Activated T-cell treated with anti-CD3 and anti-CD28 coated beads for 24 hours (primary cell): ENCODE data around the gene BICRA.
"Not testable (repeated sequence)": the region's sequence is repeated elsewhere in the genome, so short reads cannot be mapped to it uniquely, and the experiment has no call there.

Source experiments
- DNase-seq: peaks from one replicate; pipeline ENCODE4 v3.0.0-alpha.2; 2020; ENCODE audit warnings: low read depth

BICRA gene

DNA sequence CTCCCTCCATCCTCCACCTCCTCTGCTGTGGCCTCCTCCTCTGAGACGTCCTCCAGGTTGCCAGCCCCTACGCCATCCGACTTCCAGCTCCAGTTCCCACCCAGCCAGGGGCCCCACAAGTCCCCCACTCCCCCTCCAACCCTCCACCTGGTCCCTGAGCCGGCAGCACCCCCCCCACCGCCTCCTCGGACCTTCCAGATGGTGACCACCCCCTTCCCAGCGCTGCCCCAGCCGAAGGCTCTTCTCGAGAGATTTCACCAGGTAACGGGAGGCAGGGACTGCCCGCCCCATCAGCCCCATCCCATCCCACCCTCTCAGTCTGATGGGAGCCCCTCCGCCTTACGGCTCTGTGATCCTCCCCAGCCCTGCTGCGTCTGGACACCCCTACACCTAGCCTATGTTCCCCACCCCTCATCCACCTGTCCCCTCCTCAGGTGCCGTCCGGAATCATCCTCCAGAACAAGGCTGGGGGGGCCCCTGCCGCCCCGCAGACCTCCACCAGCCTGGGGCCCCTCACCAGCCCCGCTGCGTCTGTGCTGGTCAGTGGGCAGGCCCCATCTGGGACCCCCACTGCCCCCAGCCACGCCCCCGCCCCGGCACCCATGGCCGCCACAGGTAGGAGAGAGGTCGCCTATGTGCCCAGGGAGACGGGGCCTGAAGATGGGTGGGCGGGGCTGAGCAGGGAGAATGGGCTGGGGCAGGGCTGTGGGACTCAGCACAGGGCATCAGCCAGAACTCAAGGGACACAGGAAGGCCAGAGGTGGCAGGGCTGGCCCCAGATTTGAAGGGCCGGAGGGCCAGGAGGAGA is 85.7 kb downstream of the BICRA start:
- DNase-seq: no peak

DNA sequence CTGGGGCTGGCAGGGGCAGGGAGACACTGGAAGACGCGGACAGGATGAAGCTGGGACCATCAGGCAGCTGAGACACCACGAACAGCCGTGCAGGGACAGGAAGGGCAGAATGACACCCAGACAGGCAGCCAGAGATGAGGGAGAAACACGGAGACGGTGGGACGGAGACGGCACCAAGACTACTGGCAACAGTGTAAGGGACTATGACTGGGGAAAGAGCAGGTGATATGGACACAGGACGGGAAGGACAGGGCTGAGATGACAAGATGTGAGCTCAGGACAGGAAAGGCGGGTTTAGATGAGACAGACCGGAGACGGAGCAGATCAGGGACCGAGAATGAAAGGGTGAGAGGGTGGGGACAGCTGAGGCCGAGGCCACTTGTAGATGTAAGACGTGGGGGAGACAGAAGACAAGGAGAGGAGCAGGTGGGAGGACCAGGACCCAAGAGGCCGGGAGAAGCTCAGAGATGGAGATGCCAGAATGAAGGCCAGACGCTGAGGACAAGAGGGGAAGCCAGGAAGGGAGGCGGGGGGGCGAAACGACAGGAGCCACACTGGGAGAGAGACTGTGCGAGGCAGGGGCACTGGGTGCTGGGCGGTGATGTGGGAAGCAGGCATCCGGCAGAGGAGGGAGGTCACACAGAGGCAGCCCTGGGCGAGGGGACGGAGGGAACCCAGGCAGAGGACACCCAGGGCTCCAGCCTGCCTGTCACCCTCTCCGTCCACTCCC is 86.8 kb downstream of the BICRA start:
- DNase-seq: no peak

DNA sequence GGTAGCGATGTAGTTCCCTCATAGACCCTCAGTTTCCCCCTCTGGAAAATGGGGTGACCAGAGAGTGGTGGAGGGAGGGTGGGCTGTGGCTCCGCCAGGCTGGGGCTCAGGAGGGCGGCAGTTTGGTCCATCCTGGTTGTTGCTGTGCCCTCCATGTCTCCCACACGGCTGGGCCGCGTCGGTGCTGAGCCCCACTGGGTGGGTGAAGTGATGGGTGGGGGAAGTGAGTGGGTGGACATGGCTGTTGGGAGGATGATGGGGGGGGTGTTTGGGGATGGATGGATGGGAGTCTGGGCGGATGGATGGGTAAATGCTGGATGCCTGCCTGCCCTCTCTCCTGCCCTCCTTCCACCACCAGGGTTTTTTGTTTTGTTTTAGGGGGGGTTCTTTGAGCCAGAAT is 87.7 kb downstream of the BICRA start:
- no peak for DNase-seq

GRCh38 chr19:47697863-47698609 is 89.1 kb downstream of the BICRA start:
- peak; percentile 24 for DNase-seq

- DNase-seq: no peak
These were observed 89.9 kb downstream of the BICRA start for GRCh38 chr19:47698631-47699359.

GRCh38 chr19:47699360-47699917 is 90.5 kb downstream of the BICRA start:
- peak; percentile 29 for DNase-seq

DNA sequence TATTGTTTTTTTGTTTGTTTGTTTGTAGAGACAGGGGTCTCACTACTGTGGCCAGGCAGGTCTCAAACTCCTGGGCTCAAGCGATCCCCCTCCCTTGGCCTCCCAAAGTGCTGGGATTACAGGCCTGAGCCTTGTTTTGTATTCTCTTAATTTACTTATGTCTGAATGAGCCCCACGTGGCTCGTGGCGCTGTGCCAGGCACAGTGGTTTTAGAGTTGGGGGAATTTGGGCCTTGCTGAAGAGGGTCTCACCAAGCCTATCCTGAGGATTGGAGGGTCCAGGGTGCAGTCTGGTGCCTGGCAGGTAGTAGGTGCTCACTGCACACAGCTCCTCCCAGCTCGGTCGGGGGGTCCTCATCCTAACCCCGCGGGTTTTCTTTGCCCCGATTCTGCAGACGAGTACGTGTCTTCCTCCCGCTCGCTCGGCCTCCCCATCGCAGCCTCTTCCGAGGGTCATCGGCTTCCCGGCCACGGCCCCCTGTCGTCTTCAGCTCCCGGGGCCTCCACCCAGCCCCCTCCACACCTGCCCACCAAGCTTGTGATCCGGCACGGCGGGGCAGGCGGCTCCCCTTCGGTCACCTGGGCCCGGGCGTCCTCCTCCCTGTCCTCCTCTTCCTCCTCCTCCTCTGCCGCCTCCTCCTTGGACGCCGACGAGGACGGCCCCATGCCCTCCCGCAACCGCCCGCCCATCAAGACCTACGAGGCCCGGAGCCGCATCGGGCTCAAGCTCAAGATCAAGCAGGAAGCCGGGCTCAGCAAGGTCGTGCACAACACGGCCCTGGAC is 92.2 kb downstream of the BICRA start:
- DNase-seq: no peak

DNA sequence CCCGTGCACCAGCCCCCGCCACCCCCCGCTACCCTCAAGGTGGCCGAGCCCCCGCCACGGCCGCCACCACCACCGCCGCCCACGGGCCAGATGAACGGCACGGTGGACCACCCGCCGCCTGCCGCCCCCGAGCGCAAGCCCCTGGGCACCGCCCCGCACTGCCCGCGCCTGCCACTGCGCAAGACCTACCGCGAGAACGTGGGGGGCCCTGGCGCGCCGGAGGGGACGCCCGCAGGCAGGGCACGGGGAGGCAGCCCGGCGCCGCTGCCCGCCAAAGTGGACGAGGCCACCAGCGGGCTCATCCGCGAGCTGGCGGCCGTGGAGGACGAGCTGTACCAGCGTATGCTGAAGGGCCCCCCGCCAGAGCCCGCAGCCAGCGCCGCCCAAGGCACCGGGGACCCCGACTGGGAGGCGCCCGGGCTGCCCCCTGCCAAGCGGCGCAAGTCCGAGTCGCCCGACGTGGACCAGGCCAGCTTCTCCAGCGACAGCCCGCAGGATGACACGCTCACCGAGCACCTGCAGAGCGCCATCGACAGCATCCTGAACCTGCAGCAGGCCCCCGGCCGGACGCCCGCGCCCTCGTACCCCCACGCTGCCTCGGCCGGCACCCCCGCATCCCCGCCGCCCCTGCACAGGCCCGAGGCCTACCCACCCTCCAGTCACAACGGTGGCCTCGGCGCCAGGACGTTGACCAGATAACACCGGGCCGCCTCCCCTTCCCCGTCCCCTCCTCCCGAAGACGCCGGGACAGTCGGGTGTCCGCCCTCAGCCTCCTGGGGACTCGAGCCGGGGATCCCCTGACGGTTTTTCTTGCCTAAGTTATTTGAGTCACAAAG is 93.0 kb downstream of the BICRA start:
- no peak for DNase-seq

DNA sequence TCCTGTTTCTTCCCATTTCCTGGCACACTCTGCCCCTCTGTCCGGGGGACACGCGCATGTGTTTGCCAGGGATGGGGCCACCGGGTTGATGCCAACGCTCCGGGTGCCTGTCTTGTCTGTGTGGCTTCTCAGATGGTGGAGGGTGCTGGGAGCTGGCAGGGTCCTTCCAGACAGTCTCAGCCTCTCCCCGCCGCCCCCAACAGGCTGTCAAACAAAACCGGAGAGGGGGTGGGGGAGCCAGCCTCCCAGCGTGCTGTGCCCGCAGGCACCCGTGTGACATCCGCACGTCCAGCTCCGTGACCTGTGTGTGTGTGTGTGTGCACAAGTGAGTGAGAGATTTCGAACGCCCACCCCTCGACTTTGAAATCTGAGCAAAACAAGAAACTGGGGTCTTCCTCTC is 93.7 kb downstream of the BICRA start:
- DNase-seq: no peak

- DNase-seq: no peak
These were observed 94.4 kb downstream of the BICRA start for GRCh38 chr19:47703301-47703700.

DNA sequence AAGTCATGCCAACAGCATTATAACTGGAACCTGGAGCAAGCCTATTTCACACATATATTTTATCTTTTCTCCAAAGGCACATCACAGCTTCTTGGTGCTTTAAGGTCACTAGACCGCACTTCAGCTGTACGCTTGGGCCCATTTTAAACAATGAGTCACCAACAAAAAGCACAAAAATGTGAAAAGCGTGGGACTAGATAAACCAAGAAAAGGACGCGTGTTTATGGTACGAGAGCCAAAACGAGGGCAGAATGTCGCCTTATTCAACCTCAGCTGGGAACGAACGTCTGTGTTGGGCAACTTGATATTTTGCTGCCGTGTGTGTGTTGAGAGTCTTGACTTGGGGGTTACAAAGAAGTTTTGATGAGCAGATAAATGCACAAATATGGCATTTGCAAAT is 95.1 kb downstream of the BICRA start:
- DNase-seq: no peak

- no peak for DNase-seq
These were observed 95.7 kb downstream of the BICRA start for GRCh38 chr19:47704656-47705055.

GRCh38 chr19:47707135-47707925 is 98.4 kb downstream of the BICRA start:
- peak; percentile 72 for DNase-seq

GRCh38 chr19:47711652-47712242 is 102.8 kb downstream of the BICRA start:
- no peak for DNase-seq

DNA sequence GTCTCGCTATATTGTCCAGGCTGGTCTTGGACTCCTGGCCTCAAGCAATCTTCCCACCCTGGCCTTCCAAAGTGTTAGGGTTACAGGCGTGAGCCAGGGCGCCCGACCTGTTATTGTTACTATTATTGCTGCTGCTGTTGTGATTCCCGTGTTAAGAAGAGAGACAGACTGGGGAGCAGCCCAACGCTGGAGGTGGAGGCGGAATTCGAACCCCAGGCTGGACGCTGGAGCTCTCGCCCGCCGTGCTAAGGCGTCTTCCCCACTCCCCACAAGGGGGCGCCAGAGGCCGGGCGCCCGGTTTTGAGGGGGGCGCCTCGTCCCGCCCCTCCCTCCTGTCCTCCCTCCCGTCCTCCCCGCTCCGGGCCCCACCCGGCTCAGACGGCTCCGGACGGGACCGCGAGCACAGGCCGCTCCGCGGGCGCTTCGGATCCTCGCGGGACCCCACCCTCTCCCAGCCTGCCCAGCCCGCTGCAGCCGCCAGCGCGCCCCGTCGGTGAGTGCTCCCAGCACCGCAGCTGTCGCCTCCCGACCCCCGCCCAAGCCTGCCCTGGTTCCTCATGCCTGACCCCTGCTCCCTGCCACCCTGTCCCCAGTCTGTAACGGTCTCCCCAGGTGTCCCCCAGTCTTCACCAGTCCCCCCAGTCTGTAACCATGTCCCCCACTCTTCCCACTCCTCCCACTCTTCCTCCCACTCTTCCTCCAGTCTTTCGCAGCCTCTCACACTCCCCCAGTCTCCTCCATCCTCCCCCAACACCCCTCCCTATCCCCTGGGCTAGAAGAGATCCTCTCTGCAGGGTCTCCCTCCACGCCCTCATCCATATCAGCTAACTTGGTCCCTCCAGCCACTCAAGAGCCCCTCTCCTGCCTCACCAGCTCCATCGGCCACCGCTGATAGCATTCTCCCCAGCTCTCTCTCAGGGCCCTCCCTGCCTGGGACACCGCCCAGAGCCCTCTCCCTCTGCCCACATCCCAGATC is 104.4 kb downstream of the BICRA start, which contains the start of gene EHD2:
Gene EHD2, plus strand, starts transcription at position 377 of the 976 bp plus-strand sequence. CDS start 3,191 bp downstream, outside the sequence.
- peak; percentile 39 for DNase-seq

GRCh38 chr19:47714339-47714738 is 105.4 kb downstream of the BICRA start:
- DNase-seq: no peak

GRCh38 chr19:47714855-47715254 is 105.9 kb downstream of the BICRA start:
- DNase-seq: not testable (repeated sequence)
